Spleen (tissue), 7 donors: Measurements from ENCODE around the gene CAMTA1.

Source experiments
- CTCF ChIP-seq, 11 experiments: fragments of 200-600 bp in 7 of 11; fragments of 450-650 bp in 4 of 11; sonication (generic) in 4 of 11; IDR thresholded peaks in 8 of 11; conservative IDR thresholded peaks in 3 of 11; 1 replicate in 7 of 11; 2 replicates in 4 of 11; pipeline versions ENCODE4 v1.4.0 to v1.8.0; 2016 to 2021; ENCODE audit warnings: antibody characterized with exemption in 11 of 11, inconsistent platforms in 4 of 11, mild to moderate bottlenecking in 1 of 11
- POLR2A ChIP-seq, 3 donors: fragments of 450-650 bp; IDR thresholded peaks; one replicate each; pipeline ENCODE4 v1.5.1; 2017; ENCODE audit warnings: antibody characterized with exemption in 3 of 3, mild to moderate bottlenecking in 1 of 3
- POLR2AphosphoS5 ChIP-seq, 3 donors: sonication (generic); formaldehyde crosslinking; IDR thresholded peaks; one replicate each; pipeline ENCODE4 v1.5.1; 2017; ENCODE audit warnings: antibody characterized with exemption in 3 of 3
- donor health status: DM: no; HTN: no; CAD: no; lungs with moderate emphysema.
- donor health status: DM: no; HTN: no; CAD: no.
- donor health status: DM: no; HTN: no; CAD: no.

GRCh38 chr1:6800745-6801144, 15.5 kb downstream of the CAMTA1 start:
- no peak for TF ChIP-seq POLR2A (IDR thresholded peaks at IDR 0.05)
- TF ChIP-seq CTCF (IDR thresholded peaks at IDR 0.05 in 8 of 11, conservative IDR thresholded peaks at IDR 0.05 in 3 of 11), result no peak
- no peak for TF ChIP-seq POLR2AphosphoS5 (IDR thresholded peaks at IDR 0.05)
